Right atrium auricular region (tissue), 2 donors: ENCODE measurements around the gene ANKS1B. TPM values are rescaled to one million over a fixed set of nuclear protein-coding genes. Genes with fewer than 3 reads are reported as not detected.

Experiments used
- DNase-seq: peaks from one replicate; pipeline ENCODE4 v3.0.0-alpha.2; 2019; ENCODE audit warnings: low spot score
- H3K27ac ChIP-seq, 2 donors: fragments of 200-600 bp; sonication (generic); 1 replicate in 1 of 2; 2 replicates in 1 of 2; pipeline ENCODE4 v1.5.1; 2016 to 2019
- H3K27me3 ChIP-seq, 2 donors: fragments of 200-600 bp; sonication (generic); one replicate each; pipeline versions ENCODE4 v1.5.1 to v1.6.0; 2017 to 2019
- H3K36me3 ChIP-seq: fragments of 200-600 bp; sonication (generic); one replicate; pipeline ENCODE4 v1.5.1; 2016
- H3K4me1 ChIP-seq, 2 donors: fragments of 200-600 bp; sonication (generic); one replicate each; pipeline versions ENCODE4 v1.5.1 to v1.6.0; 2017 to 2019
- H3K4me3 ChIP-seq, 2 donors: fragments of 200-600 bp; sonication (generic); 1 replicate in 1 of 2; 2 replicates in 1 of 2; pipeline ENCODE4 v1.5.1; 2017 to 2019; ENCODE audit warnings: mild to moderate bottlenecking in 1 of 2, moderate library complexity in 1 of 2
- H3K9me3 ChIP-seq, 2 donors: fragments of 200-600 bp; sonication (generic); one replicate each; pipeline ENCODE4 v1.5.1; 2019
- total RNA-seq, 2 donors: library from RNA; depleted of rRNA; stranded (reverse); fragments of >200 nt; gene quantifications; one replicate each; pipeline ENCODE4 v1.1.0, GENCODE V29; 2016
- TF ChIP-seq, protein P1 (sequence below), 2 donors: fragments of 200-600 bp; sonication (generic); IDR thresholded peaks; one replicate each; pipeline ENCODE4 v1.5.1; 2019; ENCODE audit warnings: antibody characterized with exemption in 2 of 2

Gene ANKS1B
- total RNA-seq, 2 donors from 2014 or later: 2.4 to 3.1 TPM

DNA sequence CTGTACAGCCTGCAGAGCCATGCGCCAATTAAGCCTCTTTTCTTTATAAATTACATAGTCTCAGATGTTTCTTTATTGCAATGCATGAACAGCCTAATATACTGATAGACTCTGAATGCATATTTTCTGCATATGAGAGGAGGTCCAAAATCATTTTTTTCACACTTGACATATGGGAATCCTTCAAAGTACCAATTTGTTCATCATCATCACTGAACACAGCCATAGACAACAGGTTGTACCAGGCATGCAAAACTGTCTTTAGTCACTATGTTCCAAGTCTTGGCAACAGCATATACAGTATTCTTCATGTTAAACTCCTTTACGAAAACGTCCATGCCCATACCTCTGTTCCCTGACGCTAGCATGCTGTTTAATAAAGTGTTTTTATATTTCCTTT lies 807.9 kb downstream of the ANKS1B start:
- Histone ChIP-seq H3K27ac (no peak overlapping the region), H3K4me3 (no peak overlapping the region), H3K36me3 (no peaks in the 10 kb centered on the region), H3K9me3 (no peaks in the 10 kb centered on the region), H3K4me1 (no peaks in the 10 kb centered on the region), H3K27me3 (no peaks in the 10 kb centered on the region)
- DNase-seq: no peak
- TF ChIP-seq, protein P1, sequence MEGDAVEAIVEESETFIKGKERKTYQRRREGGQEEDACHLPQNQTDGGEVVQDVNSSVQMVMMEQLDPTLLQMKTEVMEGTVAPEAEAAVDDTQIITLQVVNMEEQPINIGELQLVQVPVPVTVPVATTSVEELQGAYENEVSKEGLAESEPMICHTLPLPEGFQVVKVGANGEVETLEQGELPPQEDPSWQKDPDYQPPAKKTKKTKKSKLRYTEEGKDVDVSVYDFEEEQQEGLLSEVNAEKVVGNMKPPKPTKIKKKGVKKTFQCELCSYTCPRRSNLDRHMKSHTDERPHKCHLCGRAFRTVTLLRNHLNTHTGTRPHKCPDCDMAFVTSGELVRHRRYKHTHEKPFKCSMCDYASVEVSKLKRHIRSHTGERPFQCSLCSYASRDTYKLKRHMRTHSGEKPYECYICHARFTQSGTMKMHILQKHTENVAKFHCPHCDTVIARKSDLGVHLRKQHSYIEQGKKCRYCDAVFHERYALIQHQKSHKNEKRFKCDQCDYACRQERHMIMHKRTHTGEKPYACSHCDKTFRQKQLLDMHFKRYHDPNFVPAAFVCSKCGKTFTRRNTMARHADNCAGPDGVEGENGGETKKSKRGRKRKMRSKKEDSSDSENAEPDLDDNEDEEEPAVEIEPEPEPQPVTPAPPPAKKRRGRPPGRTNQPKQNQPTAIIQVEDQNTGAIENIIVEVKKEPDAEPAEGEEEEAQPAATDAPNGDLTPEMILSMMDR (IDR thresholded peaks at IDR 0.05): no peak

GRCh38 chr12:99170461-99170860 lies 814.3 kb downstream of the ANKS1B start:
- Histone ChIP-seq H3K4me3 (no peak overlapping the region), H3K4me1 (no peaks in the 10 kb centered on the region), H3K36me3 (no peaks in the 10 kb centered on the region), H3K27me3 (no peaks in the 10 kb centered on the region), H3K9me3 (no peaks in the 10 kb centered on the region), H3K27ac (no peak overlapping the region)
- no peak for DNase-seq
- TF ChIP-seq, protein P1 (IDR thresholded peaks at IDR 0.05): no peak

DNA sequence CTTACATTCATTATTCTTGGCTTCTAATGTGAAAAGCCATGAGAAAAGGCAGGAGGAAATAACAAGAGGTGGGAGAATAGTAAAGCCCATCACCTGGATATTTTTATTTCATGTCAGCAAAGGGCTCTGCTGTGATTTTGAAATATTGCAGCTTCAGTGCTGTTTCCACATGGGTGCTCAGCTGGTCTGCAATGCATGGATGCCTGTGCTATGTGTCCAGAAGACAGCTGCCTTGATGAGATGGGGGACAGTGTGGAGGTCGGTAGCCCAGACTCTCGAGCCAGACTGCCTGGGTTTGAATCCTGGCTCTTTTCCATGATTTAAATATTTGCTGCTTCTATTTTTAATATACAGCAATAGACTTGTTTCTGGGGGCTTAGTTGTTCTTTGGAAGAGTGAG lies 814.7 kb downstream of the ANKS1B start:
- no peak overlapping the region for H3K4me3 ChIP-seq
- DNase-seq: no peak
- no peaks in the 10 kb centered on the region for H3K4me1 ChIP-seq
- no peaks in the 10 kb centered on the region for H3K27me3 ChIP-seq
- H3K36me3 ChIP-seq: no peaks in the 10 kb centered on the region
- H3K9me3 ChIP-seq: no peaks in the 10 kb centered on the region
- TF ChIP-seq, protein P1 (IDR thresholded peaks at IDR 0.05): no peak
- no peak overlapping the region for H3K27ac ChIP-seq

DNA sequence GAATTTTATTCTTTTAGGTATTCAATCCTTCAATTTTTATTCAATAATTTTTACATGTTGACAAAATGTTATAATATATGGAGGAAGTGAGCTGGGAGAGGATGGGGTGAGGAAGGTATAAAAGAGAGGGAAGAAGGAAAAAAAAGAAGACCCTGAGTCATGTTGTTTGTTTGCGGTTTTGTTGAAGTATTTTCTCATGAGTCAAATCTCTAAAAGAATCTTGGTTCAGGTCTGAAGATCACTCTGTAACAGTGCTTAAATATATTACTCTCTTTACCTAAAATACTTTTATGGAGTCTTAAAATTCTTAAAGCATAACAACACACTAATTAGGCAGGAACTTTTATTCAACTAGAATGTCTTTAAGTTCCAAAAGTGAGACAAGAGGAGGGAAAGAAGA lies 826.8 kb downstream of the ANKS1B start:
- Histone ChIP-seq H3K9me3 (peaks cover 0 to 6% of the 10 kb centered on the region in 2 donors), H3K36me3 (no peaks in the 10 kb centered on the region), H3K4me1 (no peaks in the 10 kb centered on the region), H3K27me3 (no peaks in the 10 kb centered on the region), H3K4me3 (no peak overlapping the region), H3K27ac (no peak overlapping the region)
- DNase-seq: no peak
- TF ChIP-seq, protein P1 (IDR thresholded peaks at IDR 0.05): no peak

- TF ChIP-seq, protein P1 (IDR thresholded peaks at IDR 0.05): no peak
- Histone ChIP-seq H3K36me3 (no peaks in the 10 kb centered on the region), H3K27ac (no peak overlapping the region), H3K4me1 (no peaks in the 10 kb centered on the region), H3K4me3 (peak overlapping the region in 1 of 2 donors; percentile 12), H3K9me3 (no peaks in the 10 kb centered on the region), H3K27me3 (no peaks in the 10 kb centered on the region)
- DNase-seq: no peak
These were observed 829.8 kb downstream of the ANKS1B start for GRCh38 chr12:99154983-99155336.

- no peak for DNase-seq
- no peaks in the 10 kb centered on the region for H3K9me3 ChIP-seq
- no peaks in the 10 kb centered on the region for H3K27me3 ChIP-seq
- H3K4me1 ChIP-seq: no peaks in the 10 kb centered on the region
- no peaks in the 10 kb centered on the region for H3K36me3 ChIP-seq
- TF ChIP-seq, protein P1 (IDR thresholded peaks at IDR 0.05): no peak
- H3K27ac ChIP-seq: no peak overlapping the region
- peak overlapping the region in 1 of 2 donors; percentile 12 for H3K4me3 ChIP-seq
These were observed 830.3 kb downstream of the ANKS1B start for GRCh38 chr12:99154216-99154982.
